Activated CD4-positive, alpha-beta T cell treated with anti-CD3 and anti-CD28 coated beads, Interleukin-2, amount 50 U/mL, for 4 hours (primary cell): Measurements from ENCODE around the gene HID1.
"Not testable (repeated sequence)": the region's sequence is repeated elsewhere in the genome, so short reads cannot be mapped to it uniquely, and the experiment has no call there.

Experiments
- DNase-seq, 2 experiments: peaks; one replicate each; pipeline ENCODE4 v3.0.0-alpha.2; 2020

The HID1 gene

GRCh38 chr17:74999523-74999922, 27.0 kb upstream of the HID1 start:
- no peak for DNase-seq

GRCh38 chr17:74998783-74999182, 26.2 kb upstream of the HID1 start:
- no peak for DNase-seq

- DNase-seq = no peak
Observed at GRCh38 chr17:74995847-74996246, 23.3 kb upstream of the HID1 start.

- DNase-seq = no peak
Observed at GRCh38 chr17:74994440-74994839, 21.9 kb upstream of the HID1 start.

- DNase-seq = no peak
Observed at GRCh38 chr17:74992223-74992622, 19.7 kb upstream of the HID1 start.

GRCh38 chr17:74990581-74991105, 18.1 kb upstream of the HID1 start:
- no peak for DNase-seq

- no peak for DNase-seq
Observed at GRCh38 chr17:74987909-74988711, 15.6 kb upstream of the HID1 start.

GRCh38 chr17:74987418-74987908, 14.9 kb upstream of the HID1 start, which contains the start of gene CDR2L:
TSS of gene CDR2L (plus strand) at chr17:74987632. CDS start at chr17:74988044, 412 bp downstream.
- DNase-seq = peak; percentile 87

GRCh38 chr17:74986206-74986576, 13.6 kb upstream of the HID1 start:
- DNase-seq = no peak

GRCh38 chr17:74982663-74983313, 10.2 kb upstream of the HID1 start:
- DNase-seq = not testable (repeated sequence)

GRCh38 chr17:74981979-74982662, 9.6 kb upstream of the HID1 start:
- peak; percentile 56 to 65 for DNase-seq

- DNase-seq = no peak
Observed at GRCh38 chr17:74981318-74981978, 8.9 kb upstream of the HID1 start.

GRCh38 chr17:74979408-74980146, 7.0 kb upstream of the HID1 start:
- DNase-seq = no peak

GRCh38 chr17:74978240-74978639, 5.7 kb upstream of the HID1 start:
- DNase-seq = no peak

GRCh38 chr17:74977802-74978201, 5.2 kb upstream of the HID1 start:
- no peak for DNase-seq

- DNase-seq = no peak
Observed at GRCh38 chr17:74975943-74976342, 3.4 kb upstream of the HID1 start.

- DNase-seq = no peak
Observed at GRCh38 chr17:74972973-74973328, 392 bp upstream of the HID1 start.

- no peak for DNase-seq
Observed at GRCh38 chr17:74971842-74972106, 785 bp downstream of the HID1 start.

- DNase-seq = no peak
Observed at GRCh38 chr17:74971069-74971841, 1.3 kb downstream of the HID1 start.

GRCh38 chr17:74970395-74970794, 2.2 kb downstream of the HID1 start:
- no peak for DNase-seq

GRCh38 chr17:74969501-74969900, 3.1 kb downstream of the HID1 start:
- DNase-seq = not testable (repeated sequence)

GRCh38 chr17:74968361-74968780, 4.2 kb downstream of the HID1 start:
- no peak for DNase-seq
